Measurements from ENCODE around the gene MRPL39. TPM values are rescaled to one million over a fixed set of nuclear protein-coding genes. Genes with fewer than 3 reads are reported as not detected.

The MRPL39 gene
- total and polyA plus RNA-seq, 7 donors, result 40.5 to 75.0 (median 44.5) TPM

DNA sequence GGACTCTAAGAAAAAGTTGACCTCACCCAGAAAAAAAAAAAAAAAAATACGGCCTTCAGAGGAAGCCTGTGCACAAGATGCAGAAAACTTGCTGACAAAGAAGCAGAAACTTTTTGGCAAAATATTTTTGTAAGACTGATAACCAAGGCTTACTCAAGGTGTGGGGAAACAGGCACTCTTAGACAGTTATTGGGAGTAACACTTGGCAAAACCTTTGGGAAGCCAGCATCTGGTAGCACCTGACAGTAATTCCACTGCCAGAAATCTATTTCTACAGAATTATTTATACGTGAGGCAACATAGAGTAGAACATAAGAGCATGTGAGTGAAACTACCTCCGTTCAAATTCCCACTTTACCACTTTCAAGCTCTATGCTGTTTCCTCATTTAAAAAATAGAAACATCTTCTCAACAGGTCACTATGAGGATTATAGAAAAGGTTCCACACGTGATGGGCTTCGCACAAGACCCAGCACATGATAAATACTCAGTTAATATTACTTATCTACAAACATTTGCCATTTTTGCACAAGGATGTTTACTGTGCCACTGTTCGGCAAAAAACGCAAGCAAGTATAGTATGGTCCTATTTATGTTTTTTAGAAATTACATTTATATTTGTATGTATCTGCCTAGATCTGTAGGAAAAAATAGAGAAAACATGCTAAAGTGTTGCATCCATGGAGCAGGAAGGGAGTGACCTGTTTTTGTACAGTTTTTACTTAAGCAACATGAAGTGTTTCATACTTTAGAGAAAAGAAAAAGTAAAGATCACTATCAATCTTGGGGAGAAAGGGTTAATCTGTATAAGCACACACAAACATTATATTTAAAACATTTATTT, 22.2 kb downstream of the MRPL39 start:
- intact Hi-C loops (cut with DNase I), result no loop called here
- no peak for TF ChIP-seq CTCF (IDR thresholded peaks at IDR 0.05)
- ATAC-seq, result no peak
- H3K27ac ChIP-seq, result no peak overlapping the region
- no peaks in the 10 kb centered on the region for H3K27me3 ChIP-seq (ENCODE audit: insufficient read depth in 3 of 3, low read length in 2 of 3)
- H3K4me1 ChIP-seq, result no peaks in the 10 kb centered on the region
- H3K9me3 ChIP-seq, result no peaks in the 10 kb centered on the region
- 86 to 95% (median 91%) methylated on average over 7 of the region's 7 CpGs for WGBS, 3 donors
- H3K36me3 ChIP-seq (ENCODE audit: insufficient read depth in 1 of 2, low read depth in 1 of 2), result peaks cover 3 to 56% of the 10 kb centered on the region in 2 donors
- no peak overlapping the region for H3K4me3 ChIP-seq
- DNase-seq, result no peak

- Histone ChIP-seq H3K4me1 (no peaks in the 10 kb centered on the region), H3K4me3 (no peak overlapping the region), H3K9me3 (no peaks in the 10 kb centered on the region), H3K27ac (no peak overlapping the region), H3K36me3 (ENCODE audit: insufficient read depth in 1 of 2, low read depth in 1 of 2) (peaks cover 0 to 41% of the 10 kb centered on the region in 2 donors), H3K27me3 (ENCODE audit: insufficient read depth in 3 of 3, low read length in 2 of 3) (no peaks in the 10 kb centered on the region)
- ATAC-seq, result no peak
- 71 to 78% (median 78%) methylated on average over 5 of the region's 5 CpGs for WGBS, 3 donors
- DNase-seq, result no peak
- no peak for TF ChIP-seq CTCF (IDR thresholded peaks at IDR 0.05)
- intact Hi-C loops (cut with DNase I), result no loop called here
These were observed 23.7 kb downstream of the MRPL39 start for GRCh38 chr21:25583370-25584130.

GRCh38 chr21:25582888-25583287, 24.4 kb downstream of the MRPL39 start:
- Histone ChIP-seq H3K4me1 (no peaks in the 10 kb centered on the region), H3K27me3 (ENCODE audit: insufficient read depth in 3 of 3, low read length in 2 of 3) (no peaks in the 10 kb centered on the region), H3K27ac (no peak overlapping the region), H3K36me3 (ENCODE audit: insufficient read depth in 1 of 2, low read depth in 1 of 2) (peaks cover 0 to 35% of the 10 kb centered on the region in 2 donors), H3K4me3 (no peak overlapping the region), H3K9me3 (no peaks in the 10 kb centered on the region)
- TF ChIP-seq CTCF (IDR thresholded peaks at IDR 0.05), result no peak
- intact Hi-C loops (cut with DNase I), result no loop called here
- ATAC-seq (no peak), DNase-seq (no peak)
- WGBS, 3 donors, result 82 to 88% (median 83%) methylated on average over 5 of the region's 5 CpGs

DNA sequence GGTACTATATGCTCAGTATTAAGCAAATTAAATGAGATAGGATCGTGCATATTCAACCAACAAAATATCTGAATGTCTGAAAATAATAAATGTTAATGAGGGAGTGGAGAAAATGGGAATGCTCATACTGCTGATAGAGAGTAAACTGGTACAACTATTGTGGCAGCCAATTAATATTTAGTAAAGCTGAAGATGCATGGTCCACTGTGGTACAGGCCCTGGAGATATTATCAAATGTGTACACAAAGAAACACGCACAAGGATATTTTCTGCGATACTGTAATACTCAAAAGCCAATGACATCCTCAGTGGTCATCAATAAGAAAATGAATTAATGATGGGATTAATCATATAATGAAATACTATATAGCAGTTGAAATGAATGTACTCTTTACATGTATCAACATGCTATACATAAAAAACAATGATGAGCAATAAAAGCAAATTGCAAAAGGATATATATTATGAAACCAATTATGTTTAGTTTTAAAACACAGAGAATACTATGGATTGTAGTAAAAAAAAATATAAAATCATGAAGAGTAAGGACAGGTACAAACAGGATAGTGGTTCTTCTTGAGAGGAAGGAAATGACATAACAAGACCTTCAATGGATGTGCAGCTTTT, 25.0 kb downstream of the MRPL39 start:
- WGBS, 3 donors, result 97 to 99% (median 98%) methylated on average over 3 of the region's 3 CpGs
- H3K27ac ChIP-seq, result no peak overlapping the region
- no peaks in the 10 kb centered on the region for H3K4me1 ChIP-seq
- intact Hi-C loops (cut with DNase I), result no loop called here
- no peaks in the 10 kb centered on the region for H3K9me3 ChIP-seq
- DNase-seq (no peak), ATAC-seq (no peak)
- no peak for TF ChIP-seq CTCF (IDR thresholded peaks at IDR 0.05)
- no peaks in the 10 kb centered on the region for H3K27me3 ChIP-seq (ENCODE audit: insufficient read depth in 3 of 3, low read length in 2 of 3)
- peaks cover 0 to 35% of the 10 kb centered on the region in 2 donors for H3K36me3 ChIP-seq (ENCODE audit: insufficient read depth in 1 of 2, low read depth in 1 of 2)
- no peak overlapping the region for H3K4me3 ChIP-seq

Data from psoas muscle (tissue), 8 donors.